GM12878 (cell line): Measurements from ENCODE around the gene SULT6B1.

Experiments used
- ASH2L ChIP-seq: fragments of 300-600, 200-600 bp; sonication (generic); IDR thresholded peaks from 2 replicates; pipeline ENCODE4 v1.6.1; 2017; ENCODE audit warnings: low read depth, mild to moderate bottlenecking, borderline replicate concordance
- CBX3 ChIP-seq: fragments of 200-600 bp; sonication (generic); IDR thresholded peaks from 2 replicates; pipeline ENCODE4 v1.6.1; 2016; ENCODE audit warnings: low read depth, borderline replicate concordance
- EZH2 ChIP-seq: IDR thresholded peaks from 2 replicates; pipeline ENCODE4 v1.6.1; 2012; ENCODE audit warnings: low read depth, mild to moderate bottlenecking, control low read depth, inconsistent platforms, low read length, borderline replicate concordance; ENCODE audit not compliant: control insufficient read depth
- TF ChIP-seq, protein P1 (sequence below): fragments of 450-650 bp; IDR thresholded peaks from 2 replicates; pipeline ENCODE4 v1.6.1; 2017; ENCODE audit warnings: antibody characterized with exemption, mild to moderate bottlenecking, moderate library complexity
- TF ChIP-seq, protein P2 (sequence below), 3 experiments: IDR thresholded peaks in 2 of 3; conservative IDR thresholded peaks in 1 of 3; 2 replicates each; pipeline ENCODE4 v1.5.1; 2011; ENCODE audit warnings: low read depth in 3 of 3, low read length in 3 of 3, mild to moderate bottlenecking in 3 of 3, control low read depth in 2 of 3, moderate library complexity in 2 of 3, inconsistent platforms in 1 of 3, mixed read lengths in 1 of 3; ENCODE audit not compliant: control insufficient read depth in 2 of 3, insufficient read depth in 1 of 3; ENCODE audit errors: extremely low read depth in 1 of 3

DNA sequence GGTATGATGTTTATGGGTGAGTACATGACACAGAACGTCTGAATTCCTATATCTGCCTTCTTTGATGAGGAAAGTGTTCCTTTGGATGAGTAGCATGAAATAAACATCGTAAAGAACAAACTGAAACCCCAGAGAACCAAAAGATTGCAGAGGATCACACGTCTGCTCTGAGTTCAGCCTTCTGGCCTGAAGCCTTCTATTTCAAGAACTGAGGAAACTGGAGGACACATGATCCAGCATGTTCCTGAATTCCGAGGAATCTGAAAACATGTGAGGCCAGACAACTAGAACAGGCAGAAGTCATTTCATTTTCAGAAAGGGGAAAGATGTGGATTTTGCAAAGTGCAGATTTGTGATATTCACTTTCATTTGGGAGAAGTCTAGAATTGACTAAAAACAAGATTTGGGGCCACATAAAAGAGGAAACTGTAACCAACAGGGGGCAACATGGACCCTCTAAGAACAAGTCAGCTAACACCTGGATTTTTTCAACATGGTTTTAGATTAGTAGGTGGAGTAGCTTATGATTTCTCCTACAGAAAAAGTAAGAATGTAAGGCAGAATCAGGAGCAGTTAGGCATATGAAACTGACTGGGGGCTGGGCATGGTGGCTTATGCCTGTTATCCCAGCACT lies 8.3 kb downstream of the SULT6B1 start:
- TF ChIP-seq, protein P1, sequence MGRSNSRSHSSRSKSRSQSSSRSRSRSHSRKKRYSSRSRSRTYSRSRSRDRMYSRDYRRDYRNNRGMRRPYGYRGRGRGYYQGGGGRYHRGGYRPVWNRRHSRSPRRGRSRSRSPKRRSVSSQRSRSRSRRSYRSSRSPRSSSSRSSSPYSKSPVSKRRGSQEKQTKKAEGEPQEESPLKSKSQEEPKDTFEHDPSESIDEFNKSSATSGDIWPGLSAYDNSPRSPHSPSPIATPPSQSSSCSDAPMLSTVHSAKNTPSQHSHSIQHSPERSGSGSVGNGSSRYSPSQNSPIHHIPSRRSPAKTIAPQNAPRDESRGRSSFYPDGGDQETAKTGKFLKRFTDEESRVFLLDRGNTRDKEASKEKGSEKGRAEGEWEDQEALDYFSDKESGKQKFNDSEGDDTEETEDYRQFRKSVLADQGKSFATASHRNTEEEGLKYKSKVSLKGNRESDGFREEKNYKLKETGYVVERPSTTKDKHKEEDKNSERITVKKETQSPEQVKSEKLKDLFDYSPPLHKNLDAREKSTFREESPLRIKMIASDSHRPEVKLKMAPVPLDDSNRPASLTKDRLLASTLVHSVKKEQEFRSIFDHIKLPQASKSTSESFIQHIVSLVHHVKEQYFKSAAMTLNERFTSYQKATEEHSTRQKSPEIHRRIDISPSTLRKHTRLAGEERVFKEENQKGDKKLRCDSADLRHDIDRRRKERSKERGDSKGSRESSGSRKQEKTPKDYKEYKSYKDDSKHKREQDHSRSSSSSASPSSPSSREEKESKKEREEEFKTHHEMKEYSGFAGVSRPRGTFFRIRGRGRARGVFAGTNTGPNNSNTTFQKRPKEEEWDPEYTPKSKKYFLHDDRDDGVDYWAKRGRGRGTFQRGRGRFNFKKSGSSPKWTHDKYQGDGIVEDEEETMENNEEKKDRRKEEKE = no peak
- TF ChIP-seq EZH2 (no peak), ASH2L (no peak), CBX3 (no peak)
- TF ChIP-seq, protein P2, sequence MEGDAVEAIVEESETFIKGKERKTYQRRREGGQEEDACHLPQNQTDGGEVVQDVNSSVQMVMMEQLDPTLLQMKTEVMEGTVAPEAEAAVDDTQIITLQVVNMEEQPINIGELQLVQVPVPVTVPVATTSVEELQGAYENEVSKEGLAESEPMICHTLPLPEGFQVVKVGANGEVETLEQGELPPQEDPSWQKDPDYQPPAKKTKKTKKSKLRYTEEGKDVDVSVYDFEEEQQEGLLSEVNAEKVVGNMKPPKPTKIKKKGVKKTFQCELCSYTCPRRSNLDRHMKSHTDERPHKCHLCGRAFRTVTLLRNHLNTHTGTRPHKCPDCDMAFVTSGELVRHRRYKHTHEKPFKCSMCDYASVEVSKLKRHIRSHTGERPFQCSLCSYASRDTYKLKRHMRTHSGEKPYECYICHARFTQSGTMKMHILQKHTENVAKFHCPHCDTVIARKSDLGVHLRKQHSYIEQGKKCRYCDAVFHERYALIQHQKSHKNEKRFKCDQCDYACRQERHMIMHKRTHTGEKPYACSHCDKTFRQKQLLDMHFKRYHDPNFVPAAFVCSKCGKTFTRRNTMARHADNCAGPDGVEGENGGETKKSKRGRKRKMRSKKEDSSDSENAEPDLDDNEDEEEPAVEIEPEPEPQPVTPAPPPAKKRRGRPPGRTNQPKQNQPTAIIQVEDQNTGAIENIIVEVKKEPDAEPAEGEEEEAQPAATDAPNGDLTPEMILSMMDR (IDR thresholded peaks at IDR 0.05 in 2 of 3, conservative IDR thresholded peaks at IDR 0.05 in 1 of 3; ENCODE audit: control insufficient read depth in 2 of 3, extremely low read depth in 1 of 3, insufficient read depth in 1 of 3, low read depth in 3 of 3, low read length in 3 of 3) = 0 out of 6 replicates have a peak, but pooled peaks of 1 of the 3 experiments have one; percentile 0
